A673 (cell line): ENCODE measurements around the gene PIGS.

Experiments used
- EZH2 ChIP-seq: fragments of 200-600 bp; sonication (generic); IDR thresholded peaks from 2 replicates; pipeline ENCODE4 v1.6.1; 2017; ENCODE audit warnings: borderline replicate concordance, low read depth, mild to moderate bottlenecking, mixed read lengths, antibody characterized with exemption, low read length; ENCODE audit not compliant: poor library complexity, severe bottlenecking
- TF ChIP-seq, protein P1 (sequence below): fragments of 300-800, 200-600 bp; sonication (generic); conservative IDR thresholded peaks from 2 replicates; pipeline ENCODE4 v1.5.1; 2017; ENCODE audit warnings: low read depth, mild to moderate bottlenecking, antibody characterized with exemption, low read length, moderate library complexity, mixed read lengths

GRCh38 chr17:28580959-28581358 is 9.6 kb upstream of the PIGS start:
- TF ChIP-seq, protein P1, sequence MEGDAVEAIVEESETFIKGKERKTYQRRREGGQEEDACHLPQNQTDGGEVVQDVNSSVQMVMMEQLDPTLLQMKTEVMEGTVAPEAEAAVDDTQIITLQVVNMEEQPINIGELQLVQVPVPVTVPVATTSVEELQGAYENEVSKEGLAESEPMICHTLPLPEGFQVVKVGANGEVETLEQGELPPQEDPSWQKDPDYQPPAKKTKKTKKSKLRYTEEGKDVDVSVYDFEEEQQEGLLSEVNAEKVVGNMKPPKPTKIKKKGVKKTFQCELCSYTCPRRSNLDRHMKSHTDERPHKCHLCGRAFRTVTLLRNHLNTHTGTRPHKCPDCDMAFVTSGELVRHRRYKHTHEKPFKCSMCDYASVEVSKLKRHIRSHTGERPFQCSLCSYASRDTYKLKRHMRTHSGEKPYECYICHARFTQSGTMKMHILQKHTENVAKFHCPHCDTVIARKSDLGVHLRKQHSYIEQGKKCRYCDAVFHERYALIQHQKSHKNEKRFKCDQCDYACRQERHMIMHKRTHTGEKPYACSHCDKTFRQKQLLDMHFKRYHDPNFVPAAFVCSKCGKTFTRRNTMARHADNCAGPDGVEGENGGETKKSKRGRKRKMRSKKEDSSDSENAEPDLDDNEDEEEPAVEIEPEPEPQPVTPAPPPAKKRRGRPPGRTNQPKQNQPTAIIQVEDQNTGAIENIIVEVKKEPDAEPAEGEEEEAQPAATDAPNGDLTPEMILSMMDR = no peak
- no peak for TF ChIP-seq EZH2
